LNCaP clone FGC (cell line): Measurements from ENCODE around the gene TBK1.

Source experiments
- DNase-seq: peaks from one replicate; pipeline ENCODE4 v3.0.0-alpha.2; 2011; ENCODE audit warnings: low read depth
- H3K4me3 ChIP-seq: 2 replicates; pipeline ENCODE4 v1.5.1; 2011; ENCODE audit warnings: mild to moderate bottlenecking, low read depth, low read length, control low read depth
- TF ChIP-seq, protein P1 (sequence below): IDR thresholded peaks from 2 replicates; pipeline ENCODE4 v1.5.1; 2012; ENCODE audit warnings: mild to moderate bottlenecking; ENCODE audit not compliant: control insufficient read depth, insufficient read depth; ENCODE audit errors: extremely low read depth

TBK1 gene

DNA sequence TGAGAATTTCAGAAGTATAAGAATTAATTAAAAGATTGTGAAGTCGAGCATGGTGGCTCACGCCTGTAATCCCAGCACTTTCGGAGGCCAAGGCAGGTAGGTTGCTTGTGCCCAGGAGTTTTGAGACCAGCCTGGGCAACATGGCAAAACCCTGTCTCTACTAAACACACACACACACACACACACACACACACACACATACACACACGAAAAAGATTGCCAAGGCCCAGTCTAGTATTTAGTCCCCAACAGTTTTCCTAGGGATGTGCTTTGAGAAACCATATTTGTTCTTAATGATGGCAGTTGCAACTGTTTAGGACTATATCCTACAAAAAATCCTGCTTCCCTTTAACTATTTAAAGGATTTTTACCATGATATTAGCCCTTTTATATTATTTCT, 6.0 kb downstream of the TBK1 start:
- H3K4me3 ChIP-seq = no peak overlapping the region
- TF ChIP-seq, protein P1, sequence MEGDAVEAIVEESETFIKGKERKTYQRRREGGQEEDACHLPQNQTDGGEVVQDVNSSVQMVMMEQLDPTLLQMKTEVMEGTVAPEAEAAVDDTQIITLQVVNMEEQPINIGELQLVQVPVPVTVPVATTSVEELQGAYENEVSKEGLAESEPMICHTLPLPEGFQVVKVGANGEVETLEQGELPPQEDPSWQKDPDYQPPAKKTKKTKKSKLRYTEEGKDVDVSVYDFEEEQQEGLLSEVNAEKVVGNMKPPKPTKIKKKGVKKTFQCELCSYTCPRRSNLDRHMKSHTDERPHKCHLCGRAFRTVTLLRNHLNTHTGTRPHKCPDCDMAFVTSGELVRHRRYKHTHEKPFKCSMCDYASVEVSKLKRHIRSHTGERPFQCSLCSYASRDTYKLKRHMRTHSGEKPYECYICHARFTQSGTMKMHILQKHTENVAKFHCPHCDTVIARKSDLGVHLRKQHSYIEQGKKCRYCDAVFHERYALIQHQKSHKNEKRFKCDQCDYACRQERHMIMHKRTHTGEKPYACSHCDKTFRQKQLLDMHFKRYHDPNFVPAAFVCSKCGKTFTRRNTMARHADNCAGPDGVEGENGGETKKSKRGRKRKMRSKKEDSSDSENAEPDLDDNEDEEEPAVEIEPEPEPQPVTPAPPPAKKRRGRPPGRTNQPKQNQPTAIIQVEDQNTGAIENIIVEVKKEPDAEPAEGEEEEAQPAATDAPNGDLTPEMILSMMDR = no peak
- no peak for DNase-seq

DNA sequence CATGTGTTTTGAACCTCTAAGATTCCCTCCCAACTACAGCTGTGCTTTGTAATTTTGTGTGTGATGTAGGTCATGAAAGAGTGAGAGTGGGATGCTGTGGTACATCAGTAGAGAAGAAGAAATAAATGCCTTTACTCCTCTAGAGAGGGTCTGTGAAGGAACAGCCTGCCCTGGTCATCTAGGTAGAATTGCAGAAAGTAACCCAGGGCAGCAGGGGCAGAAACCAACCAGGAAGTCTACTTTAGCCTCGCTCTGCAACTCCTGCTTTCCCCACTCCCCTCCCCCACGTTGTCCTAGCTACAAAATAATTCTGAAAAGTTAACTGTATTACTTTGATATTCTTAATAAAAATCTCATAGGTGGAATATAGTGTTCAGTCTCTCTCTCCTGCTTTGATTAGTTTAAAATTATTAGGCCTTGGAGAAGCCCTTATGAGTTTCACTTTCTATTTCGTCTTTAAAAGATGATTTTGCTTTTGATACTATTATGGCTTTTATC, 7.5 kb downstream of the TBK1 start:
- TF ChIP-seq, protein P1 = no peak
- peak overlapping the region; percentile 28; the same call in 1 of the 2 replicates for H3K4me3 ChIP-seq
- DNase-seq = no peak

DNA sequence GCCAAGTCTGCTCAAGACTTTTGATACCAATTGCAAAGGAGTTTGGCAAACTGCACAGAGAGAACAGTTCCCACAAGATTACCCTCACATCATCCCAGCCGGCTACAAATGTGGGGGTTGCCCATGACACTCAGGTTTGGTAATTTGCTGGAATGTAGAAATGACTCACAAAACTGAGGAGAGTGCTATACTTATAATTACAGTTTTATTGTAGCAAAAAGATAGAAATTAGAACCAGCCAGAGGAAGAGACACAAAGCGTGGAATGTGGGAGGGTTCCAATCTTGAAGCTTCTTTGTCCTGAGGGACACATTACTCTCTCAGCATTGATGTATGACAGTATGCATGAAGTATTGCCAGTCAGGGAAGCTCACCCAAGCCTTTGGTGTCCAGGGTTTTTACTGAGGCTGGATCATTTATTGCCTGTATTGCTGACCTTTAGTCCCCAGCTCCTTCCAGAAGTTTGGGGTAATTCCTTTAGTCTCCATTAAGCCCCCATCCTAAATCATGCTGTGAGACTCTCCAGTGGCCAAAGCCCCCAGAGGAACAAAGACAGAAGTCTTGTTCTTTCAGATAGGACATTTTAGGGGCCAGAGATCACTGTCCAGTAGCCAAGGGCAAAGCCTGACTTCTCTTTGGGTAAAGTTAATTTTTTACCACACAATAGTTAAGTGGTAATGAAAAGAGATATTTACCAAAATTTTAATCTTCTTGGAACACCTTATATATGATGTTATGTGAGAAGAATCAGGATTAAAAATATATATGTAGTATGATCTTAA, 9.9 kb downstream of the TBK1 start:
- TF ChIP-seq, protein P1 = no peak
- no peak overlapping the region for H3K4me3 ChIP-seq
- no peak for DNase-seq

DNA sequence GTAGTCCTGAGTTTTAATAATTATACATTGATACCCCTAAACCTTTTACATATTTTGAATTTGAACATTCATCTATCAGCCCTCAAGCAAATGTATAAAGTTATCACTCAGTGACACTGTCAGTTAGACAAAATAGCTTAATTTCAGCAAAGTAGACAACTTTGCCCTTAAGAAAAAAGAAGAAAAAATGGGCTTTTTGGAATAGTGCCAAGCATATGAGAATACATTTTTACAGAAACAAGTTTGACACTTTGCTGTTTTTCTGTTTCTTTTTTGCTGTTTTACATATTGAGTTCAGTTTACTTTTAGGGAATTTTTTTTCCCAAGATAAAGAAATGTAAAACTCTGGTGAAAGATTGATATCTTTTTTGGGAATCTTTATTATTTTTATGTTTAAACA, 14.3 kb downstream of the TBK1 start:
- H3K4me3 ChIP-seq = no peak overlapping the region
- DNase-seq = no peak
- TF ChIP-seq, protein P1 = no peak

DNA sequence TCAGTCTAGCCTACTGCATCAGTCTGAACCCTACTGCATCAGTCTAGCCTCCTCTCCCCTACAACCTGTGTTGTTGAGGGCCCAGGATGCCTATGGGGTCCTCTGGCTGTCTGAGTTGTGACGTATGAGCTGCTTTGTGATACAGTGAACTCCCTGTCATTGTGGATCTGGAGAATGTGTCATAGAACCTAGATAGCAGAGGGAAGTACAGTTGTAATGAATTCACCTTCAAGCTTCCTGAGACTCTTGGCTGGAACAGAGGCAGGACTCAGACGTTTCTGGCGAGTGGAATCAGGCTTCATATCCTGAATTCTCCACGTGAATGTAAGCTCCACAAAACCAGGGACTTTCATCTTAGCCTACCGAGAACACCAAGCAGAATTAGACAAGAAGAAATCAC, 17.0 kb downstream of the TBK1 start:
- no peak overlapping the region for H3K4me3 ChIP-seq
- TF ChIP-seq, protein P1 = no peak

DNA sequence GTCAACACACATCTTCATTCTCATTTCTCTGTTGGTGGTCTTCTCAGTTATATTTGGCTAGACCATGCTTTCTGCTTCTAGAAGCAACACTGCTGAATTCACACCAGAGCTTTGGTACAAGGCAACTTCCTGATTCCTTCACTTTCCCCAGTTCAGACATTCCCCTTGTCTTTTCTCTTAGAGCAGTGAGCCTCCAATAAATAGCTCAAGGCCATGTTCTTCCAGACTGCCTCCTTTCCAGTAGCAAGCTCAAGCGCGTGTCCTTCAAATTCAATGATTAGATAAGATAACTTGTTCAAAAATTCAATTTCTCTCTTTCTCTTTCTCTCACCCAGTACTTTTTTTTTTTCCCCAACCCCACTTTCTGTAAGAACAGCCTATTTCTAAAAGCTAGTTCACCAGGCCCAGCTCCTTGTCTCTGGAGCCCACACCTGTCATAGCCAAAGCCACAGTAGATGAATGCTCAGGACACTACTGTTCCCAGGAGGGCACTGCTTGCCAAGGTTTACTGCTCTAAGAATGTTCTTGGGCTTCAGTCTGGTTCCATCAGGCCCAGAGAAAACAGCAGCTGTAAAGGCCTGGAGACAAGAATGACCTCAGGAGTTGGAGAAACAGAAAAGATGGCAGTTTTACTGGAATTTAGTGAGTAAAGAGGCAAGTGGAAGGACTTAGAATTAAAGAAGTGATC, 17.7 kb downstream of the TBK1 start:
- no peak overlapping the region for H3K4me3 ChIP-seq
- TF ChIP-seq, protein P1 = no peak
- no peak for DNase-seq

More for the DNA sequence above, 17.0 kb downstream of the TBK1 start:
- DNase-seq = no peak
